Glomerular endothelial cell (primary cell): ENCODE results near the gene COL5A2. TPM values are rescaled to one million over a fixed set of nuclear protein-coding genes. Genes with fewer than 3 reads are reported as not detected.

Source experiments
- DNase-seq: peaks from one replicate; pipeline ENCODE4 v3.0.0-alpha.2; 2011; ENCODE audit warnings: low read depth, low spot score; ENCODE audit errors: extremely low read depth
- total RNA-seq: library from RNA; depleted of rRNA; stranded (reverse); fragments of >200 nt; gene quantifications from 2 replicates; pipeline ENCODE4 v1.2.3, GENCODE V29; 2015

The COL5A2 gene
- total RNA-seq, 1 donor from 2014 or later, result 229 TPM

DNA sequence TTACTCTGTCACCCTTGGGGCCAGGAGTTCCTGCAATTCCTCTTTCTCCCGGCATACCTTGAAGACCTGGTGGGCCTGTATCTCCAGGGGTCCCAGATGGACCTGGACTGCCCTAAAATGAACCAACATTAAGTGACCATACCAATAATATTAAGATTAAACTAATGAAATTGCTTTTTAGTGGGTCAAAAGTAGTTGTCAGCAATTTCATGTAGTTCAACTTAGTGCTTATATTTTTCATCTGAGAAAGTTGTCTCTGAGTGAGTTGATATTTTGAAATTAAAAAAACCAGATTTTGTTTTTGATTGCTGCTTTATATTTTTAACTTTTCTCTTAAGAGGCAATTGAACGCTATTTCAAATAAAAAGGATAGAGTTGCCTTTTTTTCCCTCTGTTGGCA is 122.2 kb downstream of the COL5A2 start:
- DNase-seq, result no peak

GRCh38 chr2:189056200-189057106 is 123.1 kb downstream of the COL5A2 start:
- no peak for DNase-seq

GRCh38 chr2:189050165-189050712 is 129.3 kb downstream of the COL5A2 start:
- no peak for DNase-seq

GRCh38 chr2:189049709-189050164 is 129.8 kb downstream of the COL5A2 start:
- DNase-seq, result no peak

DNA sequence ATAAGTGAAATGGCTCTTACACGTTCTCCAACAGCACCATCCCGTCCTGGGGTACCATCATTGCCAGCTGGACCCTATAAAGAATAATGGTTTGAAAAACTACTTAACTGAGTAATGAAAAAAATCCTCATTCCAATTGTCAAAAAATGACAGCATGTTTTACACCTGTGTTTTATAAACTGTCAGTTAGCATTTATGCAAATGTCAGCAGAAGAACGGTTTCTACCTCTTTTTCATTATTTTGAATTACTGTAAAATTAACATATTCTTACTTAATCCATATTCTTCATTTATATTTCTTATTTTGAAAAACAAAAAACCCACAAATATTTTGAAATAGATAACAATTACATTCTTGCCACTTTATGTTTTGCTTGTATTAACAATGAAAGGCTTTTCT is 131.4 kb downstream of the COL5A2 start:
- DNase-seq, result no peak

DNA sequence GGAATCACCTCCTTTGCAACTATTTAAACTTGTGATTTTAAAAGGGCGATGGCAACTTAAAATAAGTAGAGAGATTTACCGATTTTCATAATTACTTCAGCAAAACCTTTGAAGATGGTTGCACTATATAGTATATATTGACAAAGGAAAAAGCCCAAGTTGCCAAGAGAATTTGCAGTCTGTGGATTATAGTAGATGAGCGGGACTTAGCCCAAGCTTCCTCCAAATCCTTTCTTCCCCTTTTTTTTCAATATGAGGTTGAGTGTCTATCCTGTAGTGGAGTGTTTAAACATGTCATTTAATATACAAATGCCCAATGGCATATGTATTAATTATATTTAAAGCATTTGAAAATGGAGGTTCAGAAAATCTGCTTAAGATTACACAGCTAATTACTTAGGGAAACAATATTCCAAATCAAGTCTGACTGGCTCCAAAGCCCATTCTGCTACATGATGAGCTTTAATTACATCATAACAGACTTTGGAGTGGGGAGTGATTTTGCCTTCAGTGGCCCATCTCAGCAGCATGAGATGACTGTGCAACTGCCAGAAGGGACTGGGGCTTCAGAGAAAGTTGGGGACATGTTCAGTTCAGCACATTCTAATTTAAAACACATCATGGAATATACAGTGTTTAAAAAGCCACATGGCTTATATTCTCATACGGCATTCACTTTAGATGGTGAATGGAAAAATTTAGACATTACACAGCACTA is 132.2 kb downstream of the COL5A2 start:
- no peak for DNase-seq

DNA sequence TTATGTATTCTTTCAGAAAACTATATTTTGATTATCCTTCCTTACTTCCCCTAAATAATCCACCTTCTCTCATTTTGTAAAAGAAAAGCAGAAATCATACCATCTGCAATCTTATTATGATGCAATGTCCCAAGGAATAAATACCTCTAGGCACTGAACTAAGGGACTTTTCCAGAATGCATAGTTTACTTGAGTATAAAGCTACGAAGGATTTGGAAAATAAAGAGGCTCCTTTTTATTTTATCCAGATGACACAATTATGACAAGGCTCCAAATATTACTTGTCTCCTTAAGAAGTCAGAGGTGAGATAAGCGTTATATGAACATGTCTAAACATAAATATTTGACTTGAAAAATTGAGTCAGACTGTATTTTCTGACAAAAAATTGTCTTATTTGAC is 133.2 kb downstream of the COL5A2 start:
- DNase-seq, result no peak

DNA sequence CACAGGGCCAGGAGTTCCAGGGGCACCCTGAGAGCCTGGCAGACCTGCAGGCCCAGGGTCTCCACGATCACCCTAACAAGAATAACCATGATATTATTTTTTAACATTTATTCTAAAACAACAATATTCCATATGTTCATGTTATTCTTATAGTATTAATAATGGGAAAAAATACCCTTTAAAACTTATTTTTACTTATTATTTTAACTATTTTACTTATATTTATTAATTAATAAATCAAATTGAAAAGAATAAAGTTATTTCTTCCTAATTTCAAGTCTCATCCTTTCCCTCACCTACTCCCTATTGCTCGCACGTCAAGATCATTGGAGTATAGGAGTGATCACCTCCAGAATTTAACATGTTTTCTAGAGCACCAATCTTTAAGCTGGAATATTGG is 133.7 kb downstream of the COL5A2 start:
- DNase-seq, result no peak

DNA sequence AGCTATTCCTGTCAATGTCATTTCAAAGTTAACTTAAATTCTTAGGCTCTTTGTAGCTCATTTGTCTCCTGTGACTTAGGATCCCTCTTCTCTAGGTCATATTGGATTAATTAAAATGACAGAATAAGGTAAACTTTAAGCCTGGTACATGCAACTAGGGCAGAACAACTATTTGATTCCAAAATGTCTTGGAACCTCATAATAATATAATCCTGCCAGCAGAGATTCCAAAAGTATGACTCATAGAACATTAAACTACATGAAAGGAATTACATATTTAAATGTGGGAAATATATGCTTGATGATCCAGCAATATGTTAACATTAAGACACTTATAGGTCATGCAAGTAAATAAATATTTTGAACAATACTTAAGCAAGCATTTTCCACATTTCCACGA is 142.0 kb downstream of the COL5A2 start:
- peak; percentile 12 for DNase-seq

GRCh38 chr2:189024901-189025618 is 154.5 kb downstream of the COL5A2 start:
- DNase-seq, result no peak

GRCh38 chr2:189022492-189022891 is 157.1 kb downstream of the COL5A2 start:
- no peak for DNase-seq

- no peak for DNase-seq
Observed at GRCh38 chr2:189022053-189022481, 157.5 kb downstream of the COL5A2 start.

GRCh38 chr2:189020179-189020578 is 159.4 kb downstream of the COL5A2 start:
- DNase-seq, result no peak

DNA sequence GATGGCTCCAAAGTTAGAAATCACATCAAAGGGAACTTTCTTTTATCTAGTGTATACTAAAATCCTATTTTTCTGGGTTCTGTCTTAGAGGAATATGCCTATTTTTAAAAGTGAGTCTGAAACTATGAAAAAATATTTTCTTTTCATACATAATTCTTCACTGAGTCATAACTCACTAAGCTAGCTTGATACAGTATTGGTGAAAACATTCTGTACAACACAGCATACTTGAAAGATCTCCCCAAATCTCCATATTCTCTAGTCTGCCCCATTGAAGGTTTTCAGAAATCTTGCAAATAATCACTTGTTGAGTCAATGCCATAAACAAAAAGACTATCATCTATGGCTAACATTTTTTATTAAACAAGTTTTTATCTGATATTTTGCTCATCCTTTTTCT is 160.9 kb downstream of the COL5A2 start:
- DNase-seq, result no peak

DNA sequence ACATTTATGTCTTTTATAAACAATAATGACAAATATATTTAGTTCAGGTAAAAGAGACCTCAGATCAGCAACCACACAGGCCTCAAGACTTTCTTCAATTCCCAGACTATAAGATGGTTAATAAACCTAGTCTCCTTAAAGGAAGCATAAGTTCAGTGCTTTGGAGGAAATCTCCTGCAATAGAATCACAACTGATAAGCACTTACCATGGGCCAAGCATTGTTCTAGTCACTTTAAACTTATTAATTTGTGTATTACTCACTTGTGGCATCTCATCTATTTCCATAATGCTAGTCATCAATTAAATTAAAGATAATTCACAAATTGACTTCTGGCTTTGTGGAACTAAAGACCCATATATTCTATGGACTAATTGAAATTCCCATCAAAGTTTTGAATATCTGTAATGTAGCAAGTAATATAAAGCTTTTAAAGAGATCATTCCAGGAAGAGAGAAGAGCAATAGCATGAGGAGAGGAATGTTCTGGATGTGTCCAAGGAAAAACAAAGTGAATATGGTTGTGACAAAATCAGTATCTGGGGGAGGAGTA is 163.2 kb downstream of the COL5A2 start:
- DNase-seq, result no peak

- no peak for DNase-seq
Observed at GRCh38 chr2:189015359-189015758, 164.2 kb downstream of the COL5A2 start.

GRCh38 chr2:189014449-189015138 is 165.0 kb downstream of the COL5A2 start:
- no peak for DNase-seq

DNA sequence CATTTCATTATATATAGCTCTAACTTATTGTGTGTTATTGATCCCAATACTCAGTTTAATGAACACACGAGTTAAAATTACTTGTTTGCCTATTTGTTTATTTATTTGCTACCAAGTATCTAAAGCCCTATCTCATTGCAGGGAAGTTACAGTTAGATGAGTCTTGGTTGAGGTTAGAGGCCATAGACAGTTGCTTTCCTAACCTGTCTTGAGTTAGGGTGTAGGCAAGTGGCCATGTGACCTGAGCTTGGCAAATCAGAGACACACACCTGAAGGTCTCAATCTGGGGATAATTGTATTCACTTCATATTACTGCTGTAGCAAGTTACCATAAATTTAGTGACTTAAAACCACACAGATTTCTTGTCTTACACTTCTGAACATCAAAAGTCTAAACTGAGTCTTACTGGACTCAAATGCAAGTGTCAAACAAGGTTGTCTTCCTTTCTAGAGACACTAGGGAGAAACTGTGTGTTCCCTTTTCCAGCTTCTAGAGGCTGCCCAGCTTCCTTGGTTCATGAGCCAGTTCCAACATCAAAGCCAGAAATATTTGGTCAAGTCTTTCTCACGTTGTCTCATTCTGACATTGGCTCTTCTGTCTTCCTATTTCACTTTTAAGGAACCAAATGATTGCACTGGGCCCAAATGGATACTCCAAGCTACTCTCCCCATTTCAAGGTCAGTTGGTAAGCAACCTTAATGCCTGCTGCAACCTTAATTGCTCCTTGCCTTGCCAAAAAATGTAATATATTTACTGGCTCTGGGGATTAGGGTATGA is 165.7 kb downstream of the COL5A2 start:
- DNase-seq, result no peak

GRCh38 chr2:189013031-189013430 is 166.5 kb downstream of the COL5A2 start:
- DNase-seq, result no peak
